Brain microvascular endothelial cell (primary cell): ENCODE results near the gene PGR.
A peak's percentile ranks its signal among the peaks of the same experiment; 100 is the strongest.
"Not testable (repeated sequence)": the region's sequence is repeated elsewhere in the genome, so short reads cannot be mapped to it uniquely, and the experiment has no call there.

Source experiments
- DNase-seq: peaks from one replicate; pipeline ENCODE4 v3.0.0-alpha.2; 2020
- H3K27ac ChIP-seq: fragments of 250-450 bp; sonication (Bioruptor Pico); 2 replicates; pipeline ENCODE4 v1.5.1; 2020; ENCODE audit warnings: mild to moderate bottlenecking, moderate library complexity
- H3K27me3 ChIP-seq: fragments of 250-450 bp; sonication (Bioruptor Pico); replicated peaks from 2 replicates; pipeline ENCODE4 v1.5.1; 2020; ENCODE audit warnings: mild to moderate bottlenecking
- H3K36me3 ChIP-seq: fragments of 250-450 bp; sonication (Bioruptor Pico); replicated peaks from 2 replicates; pipeline ENCODE4 v1.5.1; 2020; ENCODE audit warnings: mild to moderate bottlenecking
- H3K4me3 ChIP-seq: 2 replicates; pipeline ENCODE4 v1.5.1; 2011; ENCODE audit warnings: low read depth, mild to moderate bottlenecking, control low read depth, low read length, moderate library complexity
- CTCF ChIP-seq: IDR thresholded peaks from 2 replicates; pipeline ENCODE4 v1.5.1; 2011; ENCODE audit warnings: low read depth, mild to moderate bottlenecking, moderate library complexity, low read length, control low read depth, inconsistent platforms; ENCODE audit errors: missing control alignments
- in situ Hi-C: cut with HindIII; loops from 2 replicates; pipeline ENCODE4 v1.10.0; 2017; ENCODE audit warnings: low sequenced_read_pairs, low pct_ligation_motif_present

Gene PGR

GRCh38 chr11:101022256-101022655 is 107.4 kb downstream of the PGR start:
- in situ Hi-C loops, result no loop called here
- Histone ChIP-seq H3K36me3 (no peaks in the 10 kb centered on the region), H3K27me3 (no peaks in the 10 kb centered on the region), H3K27ac (no peak overlapping the region), H3K4me3 (no peak overlapping the region)
- no peak for TF ChIP-seq CTCF
- DNase-seq, result no peak

GRCh38 chr11:101019870-101020269 is 109.7 kb downstream of the PGR start:
- H3K27me3 ChIP-seq, result no peaks in the 10 kb centered on the region
- H3K36me3 ChIP-seq, result no peaks in the 10 kb centered on the region
- DNase-seq, result no peak
- no peak overlapping the region for H3K4me3 ChIP-seq
- no peak for TF ChIP-seq CTCF
- no peak overlapping the region for H3K27ac ChIP-seq
- in situ Hi-C loops, result no loop called here

GRCh38 chr11:101014600-101015285 is 114.9 kb downstream of the PGR start:
- no peak for TF ChIP-seq CTCF
- H3K36me3 ChIP-seq, result no peaks in the 10 kb centered on the region

GRCh38 chr11:101013702-101014101 is 115.9 kb downstream of the PGR start:
- H3K36me3 ChIP-seq, DNase-seq, H3K4me3 ChIP-seq, H3K27me3 ChIP-seq, in situ Hi-C loops, H3K27ac ChIP-seq: not testable (repeated sequence)

More at GRCh38 chr11:101014600-101015285, 114.9 kb downstream of the PGR start:
- no peak for DNase-seq
- in situ Hi-C loops, result no loop called here
- Histone ChIP-seq H3K27me3 (no peaks in the 10 kb centered on the region), H3K27ac (no peak overlapping the region), H3K4me3 (no peak overlapping the region)

GRCh38 chr11:101011881-101012280 is 117.7 kb downstream of the PGR start:
- no peaks in the 10 kb centered on the region for H3K36me3 ChIP-seq
- no peak overlapping the region for H3K4me3 ChIP-seq
- DNase-seq, result no peak
- TF ChIP-seq CTCF, result no peak
- in situ Hi-C loops, result no loop called here
- H3K27ac ChIP-seq, result no peak overlapping the region
- no peaks in the 10 kb centered on the region for H3K27me3 ChIP-seq

GRCh38 chr11:101010899-101011298 is 118.7 kb downstream of the PGR start:
- Histone ChIP-seq H3K27me3 (no peaks in the 10 kb centered on the region), H3K36me3 (no peaks in the 10 kb centered on the region), H3K27ac (no peak overlapping the region), H3K4me3 (no peak overlapping the region)
- peak; percentile 17 for DNase-seq
- in situ Hi-C loops, result no loop called here
- TF ChIP-seq CTCF, result no peak
